IMR-90 (cell line): ENCODE results near the gene CCDC102A. TPM values are rescaled to one million over a fixed set of nuclear protein-coding genes. Genes with fewer than 3 reads are reported as not detected.

Experiments
- ATAC-seq: fragments of 200-7000 bp; cut with Tn5 transposase; 2 replicates; pipeline ENCODE4 v1.9.1; 2020; ENCODE audit warnings: low read depth, mild to moderate bottlenecking, moderate library complexity
- BruUV-seq: library from RNA; stranded (reverse); fragments of 400-500 nt; replicated peaks from 2 replicates; lab custom pipeline; 2021; lab: Mats Ljungman, UMichigan
- CTCF ChIA-PET: fragments of 300-600 bp; formaldehyde crosslinking; extraction: SDS; loops from one replicate; lab custom pipeline; 2021; ENCODE audit warnings: antibody characterized with exemption; lab: Yijun Ruan, JAX
- POLR2A ChIA-PET: fragments of 300-600 bp; sonication (Branson Sonifier 250); formaldehyde crosslinking; loops from one replicate; lab custom pipeline; 2022; ENCODE audit warnings: antibody characterized with exemption; ENCODE audit not compliant: unreplicated experiment; lab: Charles Lee
- DNase-seq: peaks from one replicate; pipeline ENCODE4 v3.0.0; 2013
- H2AFZ ChIP-seq: replicated peaks from 2 replicates; pipeline ENCODE3; 2013; ENCODE audit warnings: low read length, mild to moderate bottlenecking; ENCODE audit not compliant: poor library complexity
- H2AK5ac ChIP-seq: 2 replicates; pipeline ENCODE4 v1.6.1; 2013; ENCODE audit warnings: low read depth, low read length, inconsistent platforms
- H2AK9ac ChIP-seq: replicated peaks from 2 replicates; pipeline ENCODE3; 2013; ENCODE audit warnings: mild to moderate bottlenecking, low read depth, low read length, moderate library complexity; ENCODE audit not compliant: poor library complexity
- H2BK120ac ChIP-seq: 2 replicates; pipeline ENCODE4 v1.6.1; 2013; ENCODE audit warnings: low read depth, low read length, inconsistent platforms
- H2BK15ac ChIP-seq: 3 replicates; pipeline ENCODE4 v1.6.1; 2013; ENCODE audit warnings: low read depth, low read length, inconsistent platforms
- H2BK20ac ChIP-seq: 2 replicates; pipeline ENCODE4 v1.6.1; 2013; ENCODE audit warnings: low read depth, mild to moderate bottlenecking, inconsistent platforms, low read length, moderate library complexity
- H2BK5ac ChIP-seq: 2 replicates; pipeline ENCODE4 v1.6.1; 2013; ENCODE audit warnings: mild to moderate bottlenecking, low read depth, low read length, inconsistent platforms; ENCODE audit not compliant: poor library complexity, severe bottlenecking
- H3K14ac ChIP-seq: replicated peaks from 2 replicates; pipeline ENCODE4 v1.6.1; 2013; ENCODE audit warnings: low read depth, low read length, inconsistent platforms
- H3K18ac ChIP-seq: 2 replicates; pipeline ENCODE4 v1.6.1; 2013; ENCODE audit warnings: low read depth, low read length, control low read depth
- H3K23ac ChIP-seq: 2 replicates; pipeline ENCODE4 v1.6.1; 2013; ENCODE audit warnings: low read depth, low read length, inconsistent platforms
- H3K27ac ChIP-seq: 2 replicates; pipeline ENCODE4 v1.5.1; 2013; ENCODE audit warnings: mild to moderate bottlenecking, control low read depth, low read length; ENCODE audit not compliant: insufficient read depth
- H3K27me3 ChIP-seq: 2 replicates; pipeline ENCODE4 v1.6.1; 2013; ENCODE audit warnings: low read length; ENCODE audit not compliant: control insufficient read depth, insufficient read depth
- H3K36me3 ChIP-seq: 2 replicates; pipeline ENCODE4 v1.6.1; 2013; ENCODE audit warnings: low read length, mixed read lengths; ENCODE audit not compliant: control insufficient read depth, insufficient read depth
- H3K4ac ChIP-seq: 2 replicates; pipeline ENCODE4 v1.6.1; 2013; ENCODE audit warnings: low read depth, low read length, inconsistent platforms
- H3K4me1 ChIP-seq: 2 replicates; pipeline ENCODE4 v1.6.1; 2013; ENCODE audit warnings: low read length, mixed read lengths; ENCODE audit not compliant: control insufficient read depth, insufficient read depth
- H3K4me2 ChIP-seq: 2 replicates; pipeline ENCODE4 v1.6.1; 2013; ENCODE audit warnings: low read depth, mild to moderate bottlenecking, control low read depth, low read length, moderate library complexity
- H3K4me3 ChIP-seq: 2 replicates; pipeline ENCODE4 v1.5.1; 2013; ENCODE audit warnings: low read depth, mild to moderate bottlenecking, control low read depth, low read length, moderate library complexity; ENCODE audit not compliant: insufficient read depth
- H3K56ac ChIP-seq: 2 replicates; pipeline ENCODE4 v1.6.1; 2013; ENCODE audit warnings: low read length, inconsistent platforms; ENCODE audit not compliant: insufficient read depth; ENCODE audit errors: extremely low read depth
- H3K79me1 ChIP-seq, 2 experiments: 2 replicates each; pipeline ENCODE4 v1.6.1; 2013; ENCODE audit warnings: low read length in 2 of 2, inconsistent platforms in 1 of 2, low read depth in 1 of 2
- H3K9ac ChIP-seq: 2 replicates; pipeline ENCODE4 v1.6.1; 2013; ENCODE audit warnings: low read depth, low read length, control low read depth
- H3K9me1 ChIP-seq: 2 replicates; pipeline ENCODE4 v1.6.1; 2013; ENCODE audit warnings: low read length, inconsistent platforms; ENCODE audit not compliant: insufficient read depth
- H3K9me3 ChIP-seq: 2 replicates; pipeline ENCODE4 v1.6.1; 2013; ENCODE audit warnings: low read length; ENCODE audit not compliant: control insufficient read depth, insufficient read depth
- H4K20me1 ChIP-seq: 2 replicates; pipeline ENCODE4 v1.6.1; 2013; ENCODE audit warnings: low read length, inconsistent platforms; ENCODE audit not compliant: insufficient read depth
- H4K5ac ChIP-seq: 2 replicates; pipeline ENCODE4 v1.6.1; 2013; ENCODE audit warnings: mild to moderate bottlenecking, low read depth, low read length, control low read depth
- H4K8ac ChIP-seq, 2 experiments: 2 replicates each; pipeline ENCODE4 v1.6.1; 2013; ENCODE audit warnings: low read depth in 2 of 2, low read length in 2 of 2, control low read depth in 1 of 2, inconsistent platforms in 1 of 2
- H4K91ac ChIP-seq: 2 replicates; pipeline ENCODE4 v1.6.1; 2013; ENCODE audit warnings: low read depth, low read length, inconsistent platforms; ENCODE audit not compliant: insufficient read depth
- BHLHE40 ChIP-seq: fragments of 150-350 bp; IDR thresholded peaks from 2 replicates; pipeline ENCODE4 v1.6.1; 2016; ENCODE audit warnings: mild to moderate bottlenecking, low read depth, low read length
- CEBPB ChIP-seq: IDR thresholded peaks from 2 replicates; pipeline ENCODE4 v1.6.1; 2012; ENCODE audit warnings: low read depth, low read length, improper control_type of control experiment
- CHD1 ChIP-seq: IDR thresholded peaks from 2 replicates; pipeline ENCODE4 v1.6.1; 2012; ENCODE audit warnings: low read depth, low read length, improper control_type of control experiment
- CTCF ChIP-seq: conservative IDR thresholded peaks from 2 replicates; pipeline ENCODE4 v1.5.1; 2012; ENCODE audit warnings: mild to moderate bottlenecking, low read depth, low read length, improper control_type of control experiment
- FOS ChIP-seq: fragments of 150-350 bp; IDR thresholded peaks from 2 replicates; pipeline ENCODE4 v1.6.1; 2016; ENCODE audit warnings: low read depth, low read length
- MAFK ChIP-seq: IDR thresholded peaks from 2 replicates; pipeline ENCODE4 v1.6.1; 2012; ENCODE audit warnings: low read depth, low read length, improper control_type of control experiment
- MAZ ChIP-seq: IDR thresholded peaks from 2 replicates; pipeline ENCODE4 v1.6.1; 2012; ENCODE audit warnings: low read depth, mild to moderate bottlenecking, low read length, improper control_type of control experiment, moderate library complexity, borderline replicate concordance
- NFE2L2 ChIP-seq: fragments of 150-350 bp; IDR thresholded peaks from 2 replicates; pipeline ENCODE4 v1.6.1; 2016; ENCODE audit warnings: low read depth, mild to moderate bottlenecking, low read length
- POLR2A ChIP-seq: IDR thresholded peaks from 2 replicates; pipeline ENCODE4 v1.6.1; 2012; ENCODE audit warnings: mild to moderate bottlenecking, low read depth, low read length
- RAD21 ChIP-seq: IDR thresholded peaks from 2 replicates; pipeline ENCODE4 v1.6.1; 2012; ENCODE audit warnings: low read length, improper control_type of control experiment
- RCOR1 ChIP-seq: IDR thresholded peaks from 2 replicates; pipeline ENCODE4 v1.6.1; 2012; ENCODE audit warnings: mild to moderate bottlenecking, low read length, improper control_type of control experiment; ENCODE audit not compliant: insufficient replicate concordance
- RFX5 ChIP-seq: IDR thresholded peaks from 2 replicates; pipeline ENCODE4 v1.8.0; 2012; ENCODE audit warnings: low read depth, mild to moderate bottlenecking, low read length, moderate library complexity
- SMC3 ChIP-seq: fragments of 150-350 bp; IDR thresholded peaks from 2 replicates; pipeline ENCODE4 v1.6.1; 2016; ENCODE audit warnings: low read depth, mild to moderate bottlenecking, antibody characterized with exemption, low read length, moderate library complexity
- USF2 ChIP-seq: fragments of 150-350 bp; IDR thresholded peaks from 2 replicates; pipeline ENCODE4 v1.6.1; 2017; ENCODE audit warnings: mild to moderate bottlenecking, antibody characterized with exemption, low read length, low read depth
- WGBS, 2 experiments: methylation state at CpG; one replicate each; pipeline versions ENCODE4 v1.1.5 to v1.1.7; 2013; ENCODE audit warnings: missing lambda C conversion rate in 2 of 2; ENCODE audit not compliant: insufficient read length in 1 of 2; ENCODE audit errors: extremely low coverage in 2 of 2; 5-methylcytosine and 5-hydroxymethylcytosine counted together
- dilution Hi-C: fragments of 300-500 bp; cut with HindIII; formaldehyde crosslinking; loops from one replicate; pipeline ENCODE4 v1.14.3; 2018; ENCODE audit warnings: low sequenced_read_pairs; ENCODE audit not compliant: unreplicated experiment
- in situ Hi-C: fragments of 300-500 bp; cut with MboI; formaldehyde crosslinking; loops from 3 replicates; pipeline ENCODE4 v1.14.3; 2019; ENCODE audit warnings: low sequenced_read_pairs, inconsistent platforms, mixed read lengths
- intact Hi-C: fragments of 100-400 bp; cut with micrococcal nuclease; formaldehyde crosslinking; loops from 2 replicates; pipeline ENCODE4 v1.10.0; 2022
- polyA plus RNA-seq, 3 experiments: library from polyadenylated mRNA; depleted of rRNA; stranded (reverse); fragments of >200 nt; gene quantifications; 2 replicates each; pipeline ENCODE4 v1.2.3, GENCODE V29; 2012; ENCODE audit warnings: low replicate concordance in 1 of 3
- total RNA-seq: library from RNA; depleted of rRNA; stranded (reverse); fragments of >200 nt; gene quantifications from 2 replicates; pipeline ENCODE4 v1.2.3, GENCODE V29; 2012

Gene CCDC102A
- total and polyA plus RNA-seq, 2 of the 4 experiments (the other 2 are of a cell fraction) = 5.4 to 8.5 TPM

GRCh38 chr16:57471852-57472664, 64.3 kb downstream of the CCDC102A start:
- Histone ChIP-seq H2AK9ac (no peak overlapping the region), H3K23ac (no peak overlapping the region), H4K91ac (no peak overlapping the region), H4K5ac (no peak overlapping the region), H3K9me3 (no peaks in the 10 kb centered on the region), H3K18ac (no peak overlapping the region), H2AK5ac (no peak overlapping the region), H3K79me1 (peaks cover 10 to 14% of the 10 kb centered on the region in 2 experiments), H3K27ac (no peak overlapping the region), H3K4me2 (no peak overlapping the region), H3K56ac (no peak overlapping the region), H4K20me1 (0 out of 2 replicates have a peak, but pooled peaks cover 8% of the 10 kb centered on the region), H2BK20ac (no peak overlapping the region), H3K4ac (no peak overlapping the region), H3K4me3 (no peak overlapping the region), H2BK15ac (no peak overlapping the region), H3K9me1 (no peaks in the 10 kb centered on the region), H3K36me3 (peaks cover 52% of the 10 kb centered on the region), H2BK120ac (no peak overlapping the region), H3K9ac (no peak overlapping the region), H3K14ac (no peak overlapping the region), H2AFZ (no peak overlapping the region), H4K8ac (no peak overlapping the region), H3K27me3 (no peaks in the 10 kb centered on the region), H2BK5ac (no peak overlapping the region), H3K4me1 (no peaks in the 10 kb centered on the region)
- ChIA-PET POLR2A (no interaction called here), CTCF (interaction anchor here (1.4 kb wide), 1 partner anchor 9 kb away, joined by 3 read pairs; no protein-coding TSS in a partner anchor)
- no CpG with 5 or more reads among the region's 10 CpGs for WGBS, 2 experiments
- ATAC-seq (no peak), DNase-seq (no peak)
- no peak for TF ChIP-seq BHLHE40
- no peak for TF ChIP-seq USF2
- no peak for TF ChIP-seq MAZ
- TF ChIP-seq POLR2A = no peak
- TF ChIP-seq NFE2L2 = no peak
- no peak for TF ChIP-seq SMC3
- no peak for TF ChIP-seq CHD1
- TF ChIP-seq FOS = no peak
- no peak for TF ChIP-seq RAD21
- no peak for TF ChIP-seq CEBPB
- TF ChIP-seq RFX5 = no peak
- TF ChIP-seq CTCF = no peak
- TF ChIP-seq MAFK = no peak
- no peak for TF ChIP-seq RCOR1
- in situ Hi-C loops (no loop called here), dilution Hi-C loops (no loop called here), intact Hi-C loops (no loop called here)
- no TSS peak for BruUV-seq
